HG03571 (cell line): ENCODE data around the gene ANTXR1.

Experiments
- ATAC-seq: cut with Tn5 transposase; IDR thresholded peaks from one replicate; pipeline ENCODE4 v1.9.1; 2021; ENCODE audit not compliant: unreplicated experiment

Gene ANTXR1

DNA sequence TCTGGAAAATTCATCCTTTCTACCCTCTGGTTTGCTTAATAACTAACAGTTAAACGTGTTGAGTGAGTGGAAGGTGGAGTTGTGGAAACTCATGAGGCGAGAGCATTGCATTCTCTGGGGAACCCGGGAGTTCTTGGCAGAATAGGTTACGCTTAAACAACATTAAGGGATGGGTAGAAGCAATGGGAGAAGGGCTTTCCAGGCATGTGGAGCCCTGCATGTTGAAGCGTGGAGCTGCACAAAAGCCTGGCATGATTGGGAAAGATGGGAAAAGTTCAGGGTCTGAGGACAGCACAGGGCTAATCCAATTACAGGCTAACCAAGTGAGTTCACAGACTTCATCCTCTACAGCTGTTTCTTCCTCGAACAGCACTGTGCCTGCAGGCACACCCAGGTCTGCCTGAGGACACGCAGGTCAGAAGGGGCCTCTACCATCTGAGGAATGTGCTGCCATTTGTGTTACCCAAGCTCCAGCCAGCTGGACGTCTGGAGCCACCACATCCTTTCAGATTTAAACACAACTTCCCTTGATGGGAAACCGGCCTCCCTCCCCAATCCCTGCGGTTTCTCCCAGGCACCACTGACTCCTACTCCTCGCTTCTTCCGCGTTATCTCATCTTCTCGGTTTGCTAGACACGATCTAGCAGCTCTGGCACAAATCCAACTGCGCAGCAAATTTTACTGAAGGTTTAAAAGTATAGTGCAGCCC lies 164.2 kb downstream of the ANTXR1 start:
- no peak for ATAC-seq

GRCh38 chr2:69177785-69178636 lies 165.0 kb downstream of the ANTXR1 start:
- no peak for ATAC-seq

DNA sequence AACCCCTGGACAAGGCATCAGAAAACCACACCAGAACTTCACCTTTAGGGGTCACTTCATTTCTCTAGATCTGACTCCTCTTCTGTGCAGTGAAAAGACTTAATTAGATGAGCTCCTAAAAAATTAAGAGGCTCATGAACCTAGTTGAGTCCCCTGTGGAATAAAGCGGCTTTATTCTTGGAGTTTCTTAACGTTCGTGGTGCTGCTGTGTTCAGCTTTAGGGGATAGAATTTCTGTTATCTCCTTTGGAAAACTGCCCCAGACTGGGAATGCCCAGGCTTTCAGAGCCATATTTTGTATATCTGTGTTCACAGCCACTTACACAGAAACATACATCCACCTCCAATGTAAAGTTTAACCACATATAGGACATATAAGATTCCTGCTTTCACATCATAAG lies 165.8 kb downstream of the ANTXR1 start:
- no peak for ATAC-seq

DNA sequence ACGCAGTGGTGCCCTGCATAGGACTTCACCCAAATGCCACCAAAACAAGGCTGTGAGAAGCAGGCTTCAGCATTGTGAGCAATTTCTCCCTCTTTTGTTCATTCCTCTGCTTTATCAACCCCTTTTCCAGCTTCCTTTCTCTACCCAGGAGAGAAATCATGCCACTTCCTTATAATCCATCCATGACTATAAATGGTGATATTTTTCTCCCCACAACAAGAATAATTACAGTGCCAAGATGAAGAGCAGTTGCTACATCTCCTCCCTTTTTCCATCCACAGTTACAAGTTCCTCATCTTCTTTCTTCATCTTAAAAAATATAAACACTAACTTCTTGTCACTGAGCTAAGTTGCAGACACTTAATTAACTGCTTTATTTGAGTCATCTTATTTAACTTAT lies 167.2 kb downstream of the ANTXR1 start:
- ATAC-seq, result no peak

- no peak for ATAC-seq
These were observed 168.0 kb downstream of the ANTXR1 start for GRCh38 chr2:69180974-69181373.

- ATAC-seq, result no peak
These were observed 168.9 kb downstream of the ANTXR1 start for GRCh38 chr2:69181806-69182427.

- ATAC-seq, result no peak
These were observed 170.7 kb downstream of the ANTXR1 start for GRCh38 chr2:69183659-69184058.

DNA sequence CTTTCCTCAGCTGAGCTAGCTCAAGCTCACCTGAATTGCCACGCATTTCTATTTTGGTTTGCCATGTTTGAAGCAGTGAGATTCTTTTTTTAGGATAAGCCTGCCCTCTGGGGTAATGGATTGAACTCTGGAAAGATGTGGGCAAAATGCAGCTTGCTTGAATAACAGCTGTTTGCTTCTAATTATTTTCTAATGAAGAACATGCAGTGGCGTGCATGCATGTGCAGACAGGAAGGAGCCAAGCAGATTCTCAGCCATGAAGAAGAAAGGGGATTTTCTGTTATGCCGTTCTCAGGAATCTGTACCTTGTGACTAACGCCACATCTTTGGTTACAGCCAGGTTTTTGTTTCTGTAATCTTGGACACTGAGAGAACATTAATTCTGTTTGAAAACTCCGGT lies 171.2 kb downstream of the ANTXR1 start:
- ATAC-seq, result no peak

DNA sequence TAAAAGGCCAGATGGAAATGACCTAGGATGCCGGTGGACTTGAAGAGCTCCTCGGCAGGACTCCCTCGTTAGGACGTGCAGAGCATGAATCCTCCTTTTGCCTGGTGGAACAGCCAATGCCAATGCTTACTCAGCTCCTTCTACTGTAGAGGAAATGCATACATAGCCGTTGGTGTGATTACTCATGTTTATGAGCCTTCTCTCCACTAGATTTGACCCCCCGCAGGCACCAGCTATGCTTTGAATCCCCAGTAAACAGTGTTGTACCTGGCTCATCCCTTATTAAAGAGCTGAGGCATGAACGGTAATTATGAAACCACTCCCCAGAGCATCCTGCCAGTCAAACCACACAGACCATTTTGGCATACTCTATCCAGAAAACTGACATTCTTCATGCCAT lies 172.8 kb downstream of the ANTXR1 start:
- ATAC-seq, result no peak

GRCh38 chr2:69186614-69187013 lies 173.6 kb downstream of the ANTXR1 start:
- ATAC-seq, result no peak

DNA sequence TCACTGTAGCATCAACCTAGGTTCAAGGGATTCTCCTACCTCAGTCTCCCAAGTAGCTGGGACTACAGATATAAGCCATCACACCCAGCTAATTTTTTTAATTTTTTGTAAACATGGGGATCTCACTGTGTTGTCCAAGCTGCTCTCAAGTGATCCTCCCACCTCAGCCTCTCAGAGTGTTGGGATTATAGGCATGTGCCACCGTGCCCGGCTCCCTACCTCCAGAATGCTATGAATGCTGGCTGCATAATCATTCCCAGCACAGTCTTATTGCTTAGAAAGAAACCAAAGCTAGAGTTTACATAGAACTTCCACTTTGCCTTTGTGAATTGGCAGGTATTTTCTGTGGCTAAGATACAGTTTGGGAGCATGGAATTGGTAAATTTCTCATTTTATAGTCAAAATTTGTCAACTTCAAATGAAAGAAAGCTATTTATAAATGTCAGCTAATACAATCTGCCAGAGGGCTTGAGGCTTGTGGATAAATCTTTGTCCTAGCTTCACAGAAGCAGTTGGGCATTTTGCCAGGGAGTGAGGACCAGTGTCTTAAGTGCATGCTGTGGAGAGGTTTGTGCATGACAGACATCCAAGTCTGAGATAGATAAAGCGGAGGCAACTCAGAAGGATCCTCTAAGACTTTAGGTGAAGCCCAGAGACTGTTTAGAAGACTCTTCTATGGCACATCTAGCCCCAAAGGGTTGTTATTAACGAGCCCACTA lies 175.4 kb downstream of the ANTXR1 start:
- ATAC-seq, result no peak

GRCh38 chr2:69190743-69191404 lies 177.9 kb downstream of the ANTXR1 start:
- ATAC-seq, result no peak

DNA sequence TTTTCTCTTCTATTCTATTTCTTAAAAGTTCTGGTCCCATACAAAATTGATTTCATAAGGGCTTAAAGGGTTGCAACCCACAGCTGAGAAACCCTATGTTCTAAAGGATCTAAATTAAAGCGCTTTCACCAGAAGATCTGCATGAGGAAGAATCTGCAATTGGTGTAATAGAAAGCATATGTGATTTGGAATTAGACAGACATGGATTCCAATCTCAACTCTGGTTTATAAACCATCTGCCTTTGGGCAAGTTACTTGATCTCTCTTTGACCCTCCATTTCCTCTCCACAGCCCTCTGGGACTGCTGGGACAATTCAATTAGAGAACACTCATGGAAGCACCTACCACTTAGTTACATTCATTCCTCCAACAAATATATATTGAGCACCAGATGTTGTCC lies 178.7 kb downstream of the ANTXR1 start:
- no peak for ATAC-seq

DNA sequence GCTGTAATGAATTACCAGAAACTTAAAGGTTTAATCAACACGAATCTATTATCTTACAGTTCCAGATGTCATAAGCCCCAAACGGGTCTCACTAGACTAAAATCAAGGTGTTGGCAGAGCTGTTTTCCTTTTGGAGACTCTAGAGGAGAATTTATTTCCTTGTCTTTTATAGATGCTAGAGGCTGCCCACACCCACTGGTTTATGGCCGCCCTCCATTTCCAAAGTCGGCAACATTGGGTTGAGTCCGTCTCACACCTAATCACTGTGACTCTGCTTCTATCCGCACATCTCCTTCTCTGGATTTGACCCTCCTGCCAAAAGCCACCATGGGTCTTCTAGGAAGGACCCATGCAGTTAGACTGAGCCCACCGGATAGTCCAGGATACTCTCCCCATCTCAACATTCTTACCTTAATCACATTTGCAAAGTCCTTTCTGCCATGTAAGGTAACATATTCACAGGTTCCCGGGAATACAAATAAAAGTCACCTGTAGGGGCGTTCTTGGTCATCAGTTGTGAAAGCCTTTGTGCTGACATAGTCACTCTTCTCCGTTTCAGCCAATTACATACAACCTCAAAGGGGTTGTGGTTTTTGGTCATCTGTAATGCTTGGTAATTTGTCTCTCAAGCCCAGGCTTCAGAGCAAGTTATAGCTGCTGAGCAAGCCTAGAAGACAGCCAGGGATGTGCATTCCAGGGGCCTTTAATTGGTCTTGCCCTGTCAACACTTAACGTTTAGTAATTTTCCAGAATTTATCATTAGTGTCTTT lies 179.4 kb downstream of the ANTXR1 start:
- no peak for ATAC-seq

DNA sequence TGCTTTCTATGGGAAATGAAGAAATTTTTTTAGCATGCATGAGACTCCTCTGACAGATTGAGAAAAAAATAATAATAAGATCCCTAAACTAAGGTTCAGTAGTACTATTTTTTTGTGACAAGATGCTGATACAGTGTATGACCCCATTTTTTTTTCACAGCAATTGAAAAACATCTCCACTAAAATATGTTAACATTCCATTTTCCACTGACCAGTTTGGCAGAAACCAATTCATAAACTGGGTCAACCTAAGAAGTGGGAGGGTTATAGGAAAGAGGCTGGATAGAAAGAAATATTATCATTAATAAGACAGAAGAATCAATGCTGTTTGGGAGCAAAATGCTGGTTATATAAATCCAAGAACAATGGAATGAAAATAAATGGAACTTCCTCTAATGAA lies 182.7 kb downstream of the ANTXR1 start:
- no peak for ATAC-seq

GRCh38 chr2:69196327-69197117 lies 183.5 kb downstream of the ANTXR1 start:
- no peak for ATAC-seq

DNA sequence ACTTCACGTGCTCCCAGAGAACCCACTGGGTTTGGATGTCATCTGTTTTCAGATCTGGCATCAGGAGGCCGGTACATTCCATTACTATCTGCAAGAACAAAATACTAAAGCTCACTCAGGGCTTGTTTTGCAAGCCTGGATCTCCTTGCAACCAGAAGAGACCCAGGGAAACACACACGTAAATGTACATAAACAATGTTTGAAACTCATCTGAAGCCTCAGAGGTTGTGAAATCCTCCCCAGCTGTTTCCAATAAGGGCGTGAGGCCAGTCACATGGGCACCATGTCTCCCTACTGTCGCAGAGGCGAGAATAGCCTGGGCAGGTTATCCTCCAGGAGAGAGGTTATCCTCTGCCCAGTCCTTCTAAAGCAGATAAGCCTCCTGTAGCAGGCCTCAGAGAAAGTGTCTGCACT lies 187.1 kb downstream of the ANTXR1 start:
- ATAC-seq, result no peak

DNA sequence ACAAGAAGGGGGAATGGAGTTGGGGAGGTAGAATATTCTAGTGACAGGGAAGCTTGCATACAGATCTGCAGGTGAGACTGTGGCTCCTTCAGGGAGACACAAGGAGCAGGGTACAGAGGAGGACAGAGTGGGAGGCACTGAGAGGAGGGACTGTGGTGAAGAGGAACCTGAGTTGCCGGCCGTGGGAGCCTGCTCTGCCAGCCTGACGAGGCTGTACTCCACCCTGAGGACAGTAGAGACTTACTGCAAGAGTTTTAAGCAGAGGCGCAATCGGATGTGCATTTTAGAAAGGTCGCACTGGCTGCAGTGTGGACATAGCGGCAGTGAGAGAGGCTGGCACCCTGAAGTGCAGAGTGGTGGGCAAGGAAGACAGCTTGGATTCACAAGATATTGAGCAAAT lies 188.3 kb downstream of the ANTXR1 start:
- no peak for ATAC-seq

DNA sequence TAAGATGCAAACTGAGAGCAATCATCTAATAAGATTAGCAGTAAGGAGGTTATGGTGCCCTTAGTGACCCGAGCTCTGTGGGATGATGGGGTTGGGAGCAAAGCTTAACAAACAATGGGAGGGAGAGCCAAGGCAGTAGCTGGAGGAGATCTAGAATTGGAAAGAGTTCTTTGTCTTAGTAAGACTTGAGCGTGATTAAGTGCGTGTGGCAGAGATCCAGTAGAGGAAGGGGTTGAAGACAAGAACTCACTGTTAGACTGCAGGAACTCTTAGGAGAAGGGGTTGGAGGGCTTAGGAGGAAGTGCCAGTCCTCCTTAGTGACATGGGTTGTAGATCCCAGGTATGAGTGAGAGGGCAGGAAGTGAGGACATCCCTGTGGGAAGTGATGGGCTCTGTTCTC lies 189.3 kb downstream of the ANTXR1 start:
- no peak for ATAC-seq
